Endometrial microvascular endothelial cells (primary cell): Measurements from ENCODE around the gene MAPK8. TPM values are rescaled to one million over a fixed set of nuclear protein-coding genes. Genes with fewer than 3 reads are reported as not detected.

ENCODE experiments used
- in situ Hi-C: cut with HindIII; loops from 2 replicates; pipeline ENCODE4 v1.10.0; 2017; ENCODE audit warnings: low sequenced_read_pairs, low pct_unique_long_range_greater_than_20kb; ENCODE audit errors: inconsistent ontology term
- total RNA-seq: library from RNA; depleted of rRNA; stranded (reverse); fragments of >200 nt; gene quantifications from one replicate; pipeline ENCODE4 v1.2.3, GENCODE V29; 2015; ENCODE audit errors: inconsistent ontology term

Gene MAPK8
- total RNA-seq, 1 donor from 2014 or later, result 56.9 TPM

DNA sequence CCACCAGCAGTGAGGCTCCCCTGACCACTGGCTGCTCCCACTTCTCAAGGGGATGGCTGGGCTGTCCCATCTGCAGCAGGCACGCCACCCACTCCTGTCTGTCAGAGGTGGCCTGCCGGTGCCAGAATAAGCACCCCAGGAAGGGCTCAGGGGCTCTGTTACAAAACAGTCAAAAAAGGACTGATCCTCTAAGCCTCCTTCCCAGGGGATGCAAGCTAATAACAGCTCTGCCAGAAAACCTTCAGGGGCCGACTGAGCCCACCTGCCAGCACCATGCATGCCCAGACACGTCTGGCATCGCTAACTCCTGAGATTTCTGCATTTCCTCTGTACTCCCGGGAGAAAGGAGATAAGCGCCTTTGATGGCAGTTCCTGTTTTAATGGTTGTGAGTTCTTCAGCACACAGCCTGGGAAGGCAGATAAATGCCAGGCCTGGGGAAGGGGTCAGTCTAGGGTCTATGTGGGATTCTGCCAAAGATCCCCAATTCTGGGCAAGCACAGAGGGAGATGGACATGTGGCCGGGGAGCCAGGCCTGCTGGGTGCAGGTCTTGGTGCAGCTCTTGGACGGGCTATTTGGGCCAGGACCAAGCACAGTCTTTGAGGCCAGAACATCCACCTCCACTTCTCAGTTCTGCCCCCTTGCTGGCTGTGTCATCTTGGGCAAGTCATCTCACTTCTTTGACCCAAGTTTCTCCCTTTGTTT, 170.0 kb downstream of the MAPK8 start:
- in situ Hi-C loops, result no loop called here

DNA sequence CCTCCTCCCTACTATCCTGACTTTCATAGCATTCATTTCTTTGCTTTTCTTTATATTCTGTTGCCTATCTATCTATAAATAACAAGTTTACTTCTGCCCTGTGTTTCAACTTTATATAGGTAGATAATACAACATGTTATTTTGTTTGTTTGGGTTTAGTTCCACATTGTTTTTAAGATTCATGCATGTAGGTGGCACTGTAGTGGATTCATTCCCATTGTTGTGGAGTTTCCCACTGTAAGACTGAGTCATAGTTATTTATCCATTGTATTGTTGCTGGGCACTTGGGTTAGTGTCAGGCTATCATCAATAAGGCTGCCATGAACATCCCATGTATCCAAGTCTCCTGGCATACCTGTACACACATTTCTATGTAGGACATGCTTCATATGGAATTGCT, 170.7 kb downstream of the MAPK8 start:
- in situ Hi-C loops, result no loop called here

DNA sequence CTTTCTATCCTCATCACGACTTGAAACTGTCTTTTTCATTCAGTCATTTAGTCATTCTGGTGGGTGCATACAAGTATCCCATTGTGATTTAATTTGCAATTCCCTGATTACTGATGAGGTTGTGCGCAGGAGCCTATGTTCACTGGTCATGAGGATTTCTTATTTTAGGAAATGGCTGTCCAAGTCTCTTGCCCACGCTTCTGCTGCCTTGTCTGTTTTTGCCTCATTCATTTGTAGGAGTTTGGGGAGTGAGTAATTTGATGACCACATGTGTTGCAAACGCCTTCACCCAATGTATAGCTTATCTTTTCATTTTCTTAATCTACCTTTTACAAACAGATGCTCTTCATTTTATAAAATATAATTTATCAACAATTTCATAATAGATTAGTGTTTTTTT, 171.1 kb downstream of the MAPK8 start:
- in situ Hi-C loops, result no loop called here

DNA sequence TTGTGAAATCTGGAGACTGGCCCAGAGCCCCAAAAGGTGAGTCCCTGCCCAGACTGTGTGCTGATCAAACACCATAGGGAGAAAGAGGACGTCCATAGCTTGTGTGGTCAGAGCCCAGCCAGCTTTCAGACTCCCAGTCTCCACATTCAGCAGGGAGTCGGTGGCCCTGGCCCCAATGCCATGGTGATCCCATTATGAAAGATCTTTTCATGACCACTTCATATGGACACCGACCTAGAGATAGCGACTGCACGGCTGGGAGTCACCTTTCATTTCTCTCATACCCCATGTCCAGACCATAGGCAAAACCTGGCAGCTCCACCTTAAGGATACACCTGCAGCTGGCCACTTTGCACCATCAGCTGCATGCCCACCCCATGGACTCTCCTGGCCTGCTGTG, 172.0 kb downstream of the MAPK8 start:
- in situ Hi-C loops, result no loop called here

DNA sequence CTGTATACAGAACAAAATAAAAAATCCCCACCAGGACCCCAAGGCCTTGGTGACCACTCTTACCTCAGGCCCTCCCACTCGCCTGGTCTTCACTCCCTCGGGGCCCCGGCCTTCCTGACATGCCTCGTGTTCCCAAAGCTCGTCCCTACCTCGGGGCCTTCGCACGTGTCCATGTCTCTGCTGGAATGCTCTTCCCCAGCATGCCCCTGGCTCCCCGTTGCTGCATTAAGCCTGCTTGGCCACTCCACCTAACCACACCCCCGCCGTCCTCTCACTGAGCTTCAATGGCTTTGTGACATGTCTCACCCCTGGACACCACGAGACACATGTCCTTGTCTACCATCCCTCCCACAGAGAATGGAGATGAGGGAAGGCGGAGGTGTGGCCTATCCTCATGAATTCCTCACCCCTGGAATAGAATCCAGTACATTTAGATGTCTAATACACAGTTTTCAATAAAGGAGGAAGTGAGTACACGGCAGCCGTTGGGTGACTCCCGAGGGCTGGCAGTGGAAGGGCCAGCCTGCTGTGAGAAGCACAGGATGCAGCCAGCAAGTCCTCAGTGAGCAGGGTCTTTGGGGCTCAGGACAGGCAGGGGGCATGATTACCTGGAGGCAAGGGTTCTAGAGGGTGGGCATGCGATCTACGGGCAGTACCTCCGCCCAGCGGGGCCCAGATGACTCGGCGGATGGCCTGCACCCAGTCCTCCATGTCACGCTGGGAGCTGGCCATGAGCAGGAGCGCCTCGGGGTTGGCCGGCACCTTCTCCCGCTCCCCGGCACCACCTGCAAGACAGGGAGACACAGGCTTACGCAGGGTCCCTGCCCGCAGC, 172.7 kb downstream of the MAPK8 start:
- in situ Hi-C loops, result no loop called here

DNA sequence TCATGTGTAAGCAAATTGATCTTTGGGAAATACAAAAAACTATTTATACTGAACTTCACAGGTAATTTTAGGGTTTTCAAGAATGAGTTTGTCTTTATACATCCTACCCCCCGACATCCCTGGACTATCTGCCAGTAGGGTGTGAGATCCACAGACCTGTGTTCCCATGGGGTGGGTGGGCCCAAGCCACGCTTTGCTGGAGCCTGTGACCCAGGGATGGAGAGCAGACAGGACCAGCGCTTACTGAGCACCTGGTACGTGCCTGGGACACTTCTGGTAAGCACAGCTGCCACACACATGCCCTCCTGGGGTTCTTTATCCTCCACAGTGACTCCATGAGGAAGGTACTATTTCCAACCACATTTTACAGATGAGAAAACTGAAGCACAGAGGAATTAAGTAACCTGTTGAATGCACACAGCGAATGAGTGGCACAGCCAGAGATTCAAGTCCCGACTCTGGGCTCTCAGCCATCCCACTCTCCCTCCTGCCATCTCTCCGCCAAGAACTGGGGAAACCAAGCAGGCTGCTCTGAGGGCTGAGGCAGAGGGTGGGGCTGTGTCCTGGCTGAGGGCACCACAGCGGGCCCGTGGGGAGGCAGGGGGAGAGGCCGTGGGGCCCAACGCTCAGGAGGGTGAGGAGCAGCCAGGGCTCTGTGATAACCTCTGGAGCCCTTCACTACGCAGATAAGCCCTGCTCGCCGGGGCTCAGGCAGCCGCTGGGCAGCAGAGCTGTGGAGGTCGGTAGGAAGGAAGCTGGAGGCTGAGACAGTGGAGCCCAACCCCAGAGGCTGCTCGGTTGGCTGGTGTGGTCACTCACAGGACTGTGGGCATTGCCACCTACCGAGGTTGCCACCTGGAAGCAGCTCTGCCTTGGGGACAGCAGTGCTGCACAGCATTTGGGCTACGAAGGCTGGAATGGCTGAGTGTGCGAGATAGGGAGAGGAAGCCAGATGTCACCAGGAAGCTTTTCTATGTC, 174.2 kb downstream of the MAPK8 start:
- in situ Hi-C loops, result no loop called here

DNA sequence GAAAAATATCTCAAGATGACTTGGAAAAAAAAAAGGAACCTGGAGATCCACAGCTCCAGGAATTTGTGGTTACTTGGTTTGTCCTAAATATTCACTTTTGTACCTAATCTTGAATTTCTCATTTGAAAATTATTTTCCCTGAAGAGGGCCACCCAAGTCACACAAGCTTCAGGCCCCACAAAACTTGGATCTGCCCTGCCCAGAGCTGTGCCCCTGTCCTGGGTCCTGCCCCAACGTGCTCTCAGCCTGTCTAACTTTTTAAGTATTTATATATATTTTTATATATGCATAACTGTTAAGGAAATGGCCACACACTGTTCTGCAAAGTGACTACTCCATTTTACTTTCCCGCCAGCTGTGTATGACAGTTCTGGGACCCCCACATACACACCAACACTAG, 174.9 kb downstream of the MAPK8 start:
- in situ Hi-C loops, result no loop called here

DNA sequence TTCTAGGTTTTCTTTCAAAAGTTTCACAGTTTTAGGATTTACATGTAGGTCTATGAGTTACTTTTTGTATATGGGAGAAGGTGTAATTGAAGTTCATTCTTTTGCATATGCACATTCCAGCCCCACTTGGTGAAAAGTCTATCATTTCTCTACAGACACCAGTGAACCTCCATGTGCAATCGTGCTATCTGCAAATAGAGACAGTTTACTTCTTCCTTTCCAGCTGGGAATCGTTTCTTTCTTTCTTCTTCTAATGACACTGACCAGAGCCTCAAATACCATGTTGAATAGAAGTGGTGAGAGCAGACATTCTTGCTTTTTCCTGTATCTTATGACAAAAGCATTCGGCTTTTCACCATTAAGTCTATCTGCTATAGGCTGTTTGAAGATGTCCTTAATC, 175.7 kb downstream of the MAPK8 start:
- in situ Hi-C loops, result no loop called here

DNA sequence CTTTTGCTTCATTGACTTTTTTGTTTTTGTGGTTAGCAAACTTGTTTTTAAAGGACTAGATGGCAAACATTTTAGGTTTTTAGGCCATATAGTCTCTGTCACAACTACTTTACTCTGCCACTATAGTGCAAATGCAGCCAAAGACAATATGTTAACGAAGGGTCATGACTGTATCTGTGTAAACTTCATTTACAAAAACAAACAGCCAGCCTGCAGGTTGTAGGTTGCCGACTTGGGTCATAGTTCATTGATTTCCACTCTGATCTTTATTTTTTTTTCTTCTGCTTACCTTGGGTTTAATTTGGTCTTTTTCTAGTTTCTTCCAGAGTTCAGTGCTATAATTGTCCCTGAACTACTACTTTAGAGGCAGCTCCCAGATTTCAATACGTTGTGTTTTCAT, 178.4 kb downstream of the MAPK8 start:
- in situ Hi-C loops, result no loop called here

DNA sequence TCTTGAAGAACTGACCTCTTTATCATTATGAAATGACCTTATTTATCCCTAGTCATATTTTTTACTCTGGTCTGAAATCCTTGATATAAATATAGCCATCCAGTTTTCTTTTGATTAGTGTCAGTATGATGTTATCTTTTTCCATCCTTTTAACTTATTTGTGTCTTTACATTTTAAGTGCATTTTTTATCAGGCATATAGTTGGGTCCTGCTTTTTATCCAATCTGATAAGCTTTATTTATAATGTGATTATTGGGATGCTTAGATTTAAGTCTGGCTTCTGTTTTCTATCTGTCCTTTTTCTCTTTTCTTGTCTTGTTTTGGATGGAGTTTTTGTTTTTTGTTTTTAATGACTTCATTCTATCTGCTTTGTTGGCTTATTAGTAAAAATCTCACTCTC, 179.2 kb downstream of the MAPK8 start:
- in situ Hi-C loops, result no loop called here

DNA sequence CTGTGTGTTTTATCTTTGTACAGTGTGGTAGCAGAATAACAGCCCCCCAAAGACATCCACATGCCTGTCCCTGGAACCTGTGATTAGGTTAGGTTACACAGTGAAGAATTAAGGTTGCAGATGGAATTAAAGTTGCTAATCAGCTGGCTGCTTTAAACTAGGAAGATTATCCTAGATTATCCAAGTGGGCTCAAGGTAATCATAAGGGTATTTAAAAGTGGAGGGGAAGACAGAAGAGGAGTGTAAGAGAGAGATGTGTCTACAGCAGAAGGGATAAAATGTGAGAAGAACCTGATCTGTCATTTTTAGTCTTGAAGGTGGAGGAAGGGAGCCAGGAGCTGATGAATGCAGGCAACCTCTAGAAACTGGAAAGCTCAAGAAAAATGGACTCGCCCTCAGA, 180.8 kb downstream of the MAPK8 start:
- in situ Hi-C loops, result no loop called here

Other genes starting within 250 kb of the MAPK8 start
- gene FRMPD2, start 32.0 kb upstream of the MAPK8 start, total RNA-seq, result not detected